Psoas muscle (tissue), 8 donors: ENCODE data around the gene SERPINE1. TPM values are rescaled to one million over a fixed set of nuclear protein-coding genes. Genes with fewer than 3 reads are reported as not detected.
"Not testable (repeated sequence)": the region's sequence is repeated elsewhere in the genome, so short reads cannot be mapped to it uniquely, and the experiment has no call there.

Source experiments
- ATAC-seq, 4 donors: fragments of 200-7000 bp; cut with Tn5 transposase; one replicate each; pipeline ENCODE4 v1.9.1; 2020; ENCODE audit warnings: moderate library complexity in 3 of 4, mild to moderate bottlenecking in 2 of 4
- DNase-seq, 2 donors: peaks; one replicate each; pipeline ENCODE4 v3.0.0-alpha.2; 2020
- H3K27ac ChIP-seq: fragments of 200-600 bp; one replicate; pipeline ENCODE4 v1.8.0; 2022
- H3K27me3 ChIP-seq, 3 donors: fragments of 200-600 bp in 1 of 3; one replicate each; pipeline versions ENCODE4 v1.6.1 to v1.8.0; 2013 to 2022; ENCODE audit warnings: low read length in 2 of 3, mild to moderate bottlenecking in 2 of 3, moderate library complexity in 1 of 3; ENCODE audit not compliant: insufficient read depth in 3 of 3
- H3K36me3 ChIP-seq, 2 donors: fragments of 200-600 bp in 1 of 2; one replicate each; pipeline versions ENCODE4 v1.6.1 to v1.8.0; 2013 to 2022; ENCODE audit warnings: low read depth in 1 of 2, mild to moderate bottlenecking in 1 of 2, moderate library complexity in 1 of 2; ENCODE audit not compliant: insufficient read depth in 1 of 2
- H3K4me1 ChIP-seq: fragments of 200-600 bp; one replicate; pipeline ENCODE4 v1.8.0; 2022
- H3K4me3 ChIP-seq: fragments of 200-600 bp; one replicate; pipeline ENCODE4 v1.8.0; 2022; ENCODE audit warnings: mild to moderate bottlenecking
- H3K9me3 ChIP-seq: fragments of 200-600 bp; one replicate; pipeline ENCODE4 v1.8.0; 2022
- WGBS, 3 donors: extraction: QIAGEN DNeasy Blood & Tissue Kit; methylation state at CpG; one replicate each; pipeline versions ENCODE4 v1.1.6 to v1.1.7; 2013; 5-methylcytosine and 5-hydroxymethylcytosine counted together
- intact Hi-C, 2 donors: fragments of 100-400 bp; cut with DNase I; formaldehyde crosslinking; loops; one replicate each; pipeline versions ENCODE4 v1.11.0 to v1.14.2; 2022
- polyA plus RNA-seq, 3 donors: library from polyadenylated mRNA; stranded (reverse); fragments of 200-250 nt; gene quantifications; one replicate each; pipeline ENCODE4 v1.2.3, GENCODE V29; 2013
- total RNA-seq, 4 donors: library from RNA; stranded (reverse); fragmentation: NEBNext Ultra II Directional in 2 of 4; extraction: Animal tissue kit (Norgen Biotek cat#: 25700) in 2 of 4; gene quantifications; one replicate each; pipeline versions ENCODE4 v1.2.1 to v1.2.4, GENCODE V29; 2021 to 2023
- TF ChIP-seq, protein P1 (sequence below): fragments of 200-600 bp; IDR thresholded peaks from one replicate; pipeline ENCODE4 v1.8.0; 2022; ENCODE audit warnings: antibody characterized with exemption
- donor health status: healthy with polysubstance abuse.
- donor health status: DM: no; HTN: no; CAD: no; lungs with moderate emphysema.
- donor health status: Bipolar disorder and iron deficiency.
- donor health status: healthy.
- donor health status: DM: yes; HTN: yes; CAD: no.
- donor health status: DM: no; HTN: no; CAD: no.
- donor health status: DM: no; HTN: no; CAD: no.
- donor health status: DM: yes; HTN: yes; CAD: no.

SERPINE1 gene
- total and polyA plus RNA-seq, 7 donors: 4.3 to 269 (median 7.2) TPM

DNA sequence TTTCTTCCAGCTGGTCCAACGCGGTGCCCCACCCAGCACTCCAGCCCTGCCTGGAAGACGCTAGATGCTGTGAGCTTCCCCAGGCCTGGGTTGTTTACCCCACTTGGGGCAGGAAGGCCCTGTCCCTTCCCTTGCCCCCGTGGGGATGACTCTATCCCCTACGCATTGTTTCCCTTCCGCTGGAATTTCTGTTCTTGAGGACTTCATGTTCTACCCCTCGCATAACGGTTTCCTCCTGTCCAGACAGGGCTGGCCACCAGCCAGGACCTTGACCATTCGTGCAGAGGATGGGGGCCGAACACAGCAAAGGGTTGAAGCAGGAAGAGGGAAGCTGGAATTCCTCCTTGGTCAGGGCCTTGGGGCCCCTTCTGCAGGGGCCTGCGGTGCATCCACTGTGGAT, 14.7 kb upstream of the SERPINE1 start:
- peak overlapping the region; percentile 60 for H3K27ac ChIP-seq
- TF ChIP-seq, protein P1, sequence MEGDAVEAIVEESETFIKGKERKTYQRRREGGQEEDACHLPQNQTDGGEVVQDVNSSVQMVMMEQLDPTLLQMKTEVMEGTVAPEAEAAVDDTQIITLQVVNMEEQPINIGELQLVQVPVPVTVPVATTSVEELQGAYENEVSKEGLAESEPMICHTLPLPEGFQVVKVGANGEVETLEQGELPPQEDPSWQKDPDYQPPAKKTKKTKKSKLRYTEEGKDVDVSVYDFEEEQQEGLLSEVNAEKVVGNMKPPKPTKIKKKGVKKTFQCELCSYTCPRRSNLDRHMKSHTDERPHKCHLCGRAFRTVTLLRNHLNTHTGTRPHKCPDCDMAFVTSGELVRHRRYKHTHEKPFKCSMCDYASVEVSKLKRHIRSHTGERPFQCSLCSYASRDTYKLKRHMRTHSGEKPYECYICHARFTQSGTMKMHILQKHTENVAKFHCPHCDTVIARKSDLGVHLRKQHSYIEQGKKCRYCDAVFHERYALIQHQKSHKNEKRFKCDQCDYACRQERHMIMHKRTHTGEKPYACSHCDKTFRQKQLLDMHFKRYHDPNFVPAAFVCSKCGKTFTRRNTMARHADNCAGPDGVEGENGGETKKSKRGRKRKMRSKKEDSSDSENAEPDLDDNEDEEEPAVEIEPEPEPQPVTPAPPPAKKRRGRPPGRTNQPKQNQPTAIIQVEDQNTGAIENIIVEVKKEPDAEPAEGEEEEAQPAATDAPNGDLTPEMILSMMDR: no peak
- intact Hi-C loops: no loop called here
- no peaks in the 10 kb centered on the region for H3K9me3 ChIP-seq
- H3K27me3 ChIP-seq: peaks cover 0 to 13% (median 6%) of the 10 kb centered on the region in 3 donors
- H3K36me3 ChIP-seq: no peaks in the 10 kb centered on the region
- DNase-seq (peak; percentile 53 to 82), ATAC-seq (peak in 3 of 4 donors; percentile 35 to 44 (median 41))
- 55 to 66% (median 58%) methylated on average over 11 of the region's 11 CpGs for WGBS, 3 donors
- H3K4me3 ChIP-seq: no peak overlapping the region
- no peaks in the 10 kb centered on the region for H3K4me1 ChIP-seq

DNA sequence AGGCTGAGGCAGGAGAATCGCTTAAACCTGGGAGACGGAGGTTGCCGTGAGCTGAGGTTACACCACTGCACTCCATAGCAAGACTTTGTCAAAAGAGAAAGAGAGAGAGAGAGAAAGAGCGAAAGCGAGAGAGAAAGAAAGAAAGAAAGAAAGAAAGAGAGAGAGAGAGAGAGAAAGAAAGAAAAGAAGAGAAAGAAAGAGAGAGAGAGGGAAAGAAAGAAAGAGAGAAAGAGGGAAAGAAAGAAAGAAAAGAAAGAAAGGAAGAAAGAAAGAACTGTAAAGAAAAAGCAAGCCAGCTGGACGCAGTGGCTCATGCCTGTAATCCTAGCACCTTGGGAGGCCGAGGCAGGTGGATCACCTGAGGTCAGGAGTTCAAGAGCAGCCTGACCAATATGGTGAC, 13.8 kb upstream of the SERPINE1 start:
- WGBS, 3 donors: 94 to 97% (median 96%) methylated on average over 7 of the region's 7 CpGs

DNA sequence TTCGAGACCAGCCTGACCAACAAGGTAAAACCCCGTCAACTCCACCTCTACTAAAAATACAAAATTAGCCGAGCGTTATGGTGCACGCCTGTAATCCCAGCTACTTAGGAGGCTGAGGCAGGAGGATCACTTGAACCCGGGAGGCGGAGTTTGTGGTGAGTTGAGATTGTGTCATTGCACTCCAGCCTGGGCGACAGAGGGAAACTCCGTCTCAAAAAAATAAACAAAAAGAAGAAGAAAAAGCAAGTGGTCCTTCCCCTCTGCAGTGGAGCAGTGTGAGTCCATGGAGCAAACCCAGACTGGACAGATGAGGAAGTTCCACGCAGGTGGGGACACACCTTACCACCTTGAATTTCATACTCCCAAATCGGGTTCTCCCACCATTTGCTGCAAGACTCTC, 13.1 kb upstream of the SERPINE1 start:
- TF ChIP-seq, protein P1: no peak
- WGBS, 3 donors: 81 to 86% (median 86%) methylated on average over 11 of the region's 11 CpGs
- Histone ChIP-seq H3K27me3 (peaks cover 0 to 15% (median 0%) of the 10 kb centered on the region in 3 donors), H3K4me3 (no peak overlapping the region), H3K4me1 (no peaks in the 10 kb centered on the region), H3K27ac (no peak overlapping the region), H3K9me3 (no peaks in the 10 kb centered on the region), H3K36me3 (no peaks in the 10 kb centered on the region)
- DNase-seq (no peak), ATAC-seq (no peak)
- intact Hi-C loops: no loop called here

More for the DNA sequence above, 13.8 kb upstream of the SERPINE1 start:
- H3K9me3 ChIP-seq, intact Hi-C loops, ATAC-seq, H3K27ac ChIP-seq, H3K4me3 ChIP-seq, H3K36me3 ChIP-seq, H3K4me1 ChIP-seq, DNase-seq: not testable (repeated sequence)
- peaks cover 0 to 10% (median 4%) of the 10 kb centered on the region in 3 donors for H3K27me3 ChIP-seq

DNA sequence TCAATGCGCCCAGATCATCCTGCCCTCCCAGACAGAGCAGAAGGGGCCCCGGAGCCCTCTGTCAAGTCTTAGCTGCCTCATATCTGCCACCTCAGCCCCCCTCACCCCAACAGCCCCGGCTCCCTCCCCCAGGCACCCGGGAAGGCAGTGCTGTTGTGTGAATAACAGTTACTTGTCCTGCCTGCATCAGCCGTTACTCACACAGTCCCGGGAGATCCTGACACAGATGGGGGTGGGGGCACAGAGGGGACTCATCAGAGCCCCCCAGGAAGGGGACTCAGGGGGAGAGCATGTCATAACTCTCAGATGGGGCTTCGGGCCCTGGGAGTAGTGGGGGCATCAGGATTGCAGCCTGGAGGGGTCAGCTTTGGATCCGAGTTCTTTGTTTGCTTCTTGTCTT, 12.4 kb upstream of the SERPINE1 start:
- no peaks in the 10 kb centered on the region for H3K4me1 ChIP-seq
- no peak overlapping the region for H3K27ac ChIP-seq
- 53 to 54% (median 54%) methylated on average over 8 of the region's 8 CpGs for WGBS, 3 donors
- H3K9me3 ChIP-seq: no peaks in the 10 kb centered on the region
- no peak overlapping the region for H3K4me3 ChIP-seq
- TF ChIP-seq, protein P1: no peak
- DNase-seq: no peak
- intact Hi-C loops: no loop called here
- peaks cover 0 to 10% (median 0%) of the 10 kb centered on the region in 3 donors for H3K27me3 ChIP-seq
- no peak for ATAC-seq
- H3K36me3 ChIP-seq: no peaks in the 10 kb centered on the region

DNA sequence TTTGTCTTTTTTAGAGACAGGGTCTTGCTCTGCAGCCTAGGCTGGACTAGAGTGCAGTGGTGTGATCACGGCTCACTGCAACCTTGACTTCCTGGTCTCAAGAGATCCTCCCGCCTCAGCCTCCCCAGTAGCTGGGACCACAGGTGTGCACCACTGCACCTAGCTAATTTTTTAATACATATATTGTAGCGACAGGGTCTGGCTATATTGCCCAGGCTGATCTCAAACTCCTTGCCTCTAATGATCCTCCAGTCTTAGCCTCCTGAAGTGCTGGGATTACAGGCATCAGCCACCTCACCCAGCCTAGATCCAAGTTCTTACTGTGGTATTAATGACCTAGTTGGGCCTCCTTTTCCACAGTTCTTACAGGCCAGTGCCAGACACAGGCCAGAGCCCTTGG, 11.7 kb upstream of the SERPINE1 start:
- ATAC-seq (no peak), DNase-seq (no peak)
- no peak overlapping the region for H3K4me3 ChIP-seq
- intact Hi-C loops: no loop called here
- peaks cover 0 to 8% (median 0%) of the 10 kb centered on the region in 3 donors for H3K27me3 ChIP-seq
- H3K9me3 ChIP-seq: no peaks in the 10 kb centered on the region
- H3K27ac ChIP-seq: no peak overlapping the region
- TF ChIP-seq, protein P1: no peak
- H3K4me1 ChIP-seq: no peaks in the 10 kb centered on the region
- WGBS, 3 donors: 91 to 93% (median 92%) methylated on average over 3 of the region's 3 CpGs
- H3K36me3 ChIP-seq: no peaks in the 10 kb centered on the region
